CD4-positive, alpha-beta T cell treated with Interferon alpha-2 for 1 hour (primary cell): ENCODE measurements around the gene HS6ST3.

Experiments
- DNase-seq, 2 donors: peaks; one replicate each; pipeline ENCODE4 v3.0.0-alpha.2; 2020 to 2022

The HS6ST3 gene

DNA sequence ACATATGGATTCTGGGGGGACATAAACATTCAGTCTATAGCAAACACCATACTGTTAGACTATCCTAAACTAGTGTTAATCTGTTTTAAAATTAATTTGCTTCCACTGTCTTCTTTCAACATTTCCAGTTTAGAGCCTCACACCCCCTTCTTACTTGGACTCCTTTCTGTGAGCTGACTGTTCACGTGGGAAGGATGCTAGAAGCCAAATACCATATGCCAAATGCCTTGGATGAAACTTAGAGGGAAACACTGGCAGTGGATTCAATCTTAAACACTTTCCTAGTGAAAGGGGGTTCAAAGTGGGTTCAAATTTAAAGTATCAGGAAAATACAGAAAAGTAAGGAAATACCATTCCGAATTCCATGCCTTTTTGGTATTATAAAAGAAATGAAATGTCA, 113.6 kb downstream of the HS6ST3 start:
- no peak for DNase-seq

DNA sequence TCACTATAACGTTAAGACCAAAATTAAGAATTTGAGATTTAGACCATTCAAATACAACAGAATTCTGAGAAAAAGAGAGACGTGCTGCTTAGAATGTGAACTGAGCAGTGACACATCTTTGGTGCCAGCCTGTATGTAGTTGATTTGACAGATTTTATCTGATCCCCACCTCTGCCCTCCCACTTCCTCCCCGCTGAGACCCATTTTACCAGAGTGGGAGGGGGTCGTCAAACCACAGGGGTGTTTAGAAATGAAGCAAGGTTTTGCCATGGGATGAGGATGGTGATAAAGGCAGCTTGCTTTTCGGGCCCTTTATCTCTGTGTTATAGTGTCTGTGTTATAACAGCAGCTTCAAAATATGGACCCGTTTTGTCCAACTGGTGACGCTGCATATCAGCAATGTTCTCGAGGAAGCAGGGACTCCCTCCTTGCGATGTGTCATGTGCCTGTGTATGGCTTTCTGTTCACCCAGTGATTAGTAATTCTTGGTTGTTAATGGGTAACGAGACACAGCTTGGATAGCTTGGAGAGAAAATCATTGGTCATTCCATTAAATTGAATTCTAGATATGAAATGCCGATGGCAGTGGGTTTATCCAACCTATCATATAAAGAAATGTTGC, 125.0 kb downstream of the HS6ST3 start:
- DNase-seq = no peak

DNA sequence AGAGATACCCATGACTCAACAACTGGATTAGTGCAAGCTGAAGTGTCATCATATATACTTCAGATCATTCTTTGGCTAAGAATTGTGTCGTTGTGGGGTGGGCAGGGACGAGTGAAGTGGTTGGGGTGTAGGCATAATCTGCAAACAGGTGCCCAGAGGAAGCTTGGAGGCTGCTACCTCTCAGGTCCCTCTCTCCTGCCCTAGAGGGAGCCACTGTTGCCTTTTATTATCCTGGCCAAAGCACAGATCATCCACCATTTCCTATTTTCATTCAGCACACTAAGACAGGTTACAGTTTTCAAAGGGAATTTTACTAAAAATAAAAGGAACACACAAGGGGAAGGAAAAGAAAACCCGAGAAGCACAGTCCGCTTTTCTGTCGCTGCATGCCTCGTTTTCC, 126.6 kb downstream of the HS6ST3 start:
- DNase-seq = no peak

DNA sequence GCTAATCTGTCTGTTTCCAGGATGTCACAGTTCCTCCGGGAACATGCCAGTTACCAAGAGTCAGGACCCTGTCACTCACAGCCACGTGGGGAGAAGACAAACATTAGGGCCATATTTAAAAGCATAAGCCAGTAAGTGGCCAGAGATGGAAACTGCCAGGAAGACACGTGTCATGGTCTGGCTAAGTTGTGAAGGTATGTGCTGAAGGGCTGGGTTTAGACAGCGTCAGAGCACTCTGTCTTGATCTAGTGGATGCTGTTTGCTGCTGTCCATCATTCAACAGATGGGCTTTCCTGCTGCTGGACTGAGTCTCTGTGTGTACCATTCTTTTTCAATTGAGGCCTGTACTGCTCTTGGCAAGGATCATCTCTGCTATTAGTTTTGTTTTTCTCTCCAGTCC, 128.6 kb downstream of the HS6ST3 start:
- no peak for DNase-seq

DNA sequence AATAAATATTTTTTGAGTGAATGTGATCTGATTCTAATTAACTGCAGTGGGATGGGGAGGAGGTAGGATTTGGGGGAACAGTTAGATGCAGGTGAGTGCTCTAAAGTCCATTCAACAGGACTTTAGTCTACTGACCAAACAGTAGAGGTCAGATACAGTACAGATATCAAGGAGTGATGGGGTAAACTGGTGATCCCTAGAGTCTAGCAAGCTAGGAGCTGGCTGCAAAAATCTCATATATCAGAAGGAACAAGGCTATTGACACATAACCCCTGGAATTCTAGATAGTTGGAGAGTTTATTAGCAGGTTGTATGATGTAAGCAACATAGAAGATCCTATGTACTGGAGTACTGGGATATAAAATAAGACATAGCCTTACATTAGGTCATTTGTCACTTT, 131.6 kb downstream of the HS6ST3 start:
- no peak for DNase-seq

DNA sequence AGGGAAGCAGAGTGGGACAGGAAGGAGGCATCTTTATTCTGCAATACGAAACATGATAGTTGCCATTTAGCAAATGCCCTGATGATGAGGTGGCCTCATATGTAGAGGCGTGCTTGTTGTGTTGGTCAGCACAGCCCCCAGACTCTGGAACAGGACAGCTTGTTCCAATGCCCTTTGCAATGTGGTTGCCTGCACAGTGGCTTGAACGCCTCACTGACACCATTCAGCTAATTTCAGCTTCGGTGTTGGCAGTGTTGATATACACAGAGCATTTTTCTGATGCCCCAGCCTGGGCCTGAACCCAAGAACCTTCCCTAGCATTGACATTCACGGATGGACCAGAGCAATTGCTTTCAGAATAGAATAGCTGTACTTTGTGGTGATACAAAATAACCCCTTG, 133.3 kb downstream of the HS6ST3 start:
- no peak for DNase-seq

DNA sequence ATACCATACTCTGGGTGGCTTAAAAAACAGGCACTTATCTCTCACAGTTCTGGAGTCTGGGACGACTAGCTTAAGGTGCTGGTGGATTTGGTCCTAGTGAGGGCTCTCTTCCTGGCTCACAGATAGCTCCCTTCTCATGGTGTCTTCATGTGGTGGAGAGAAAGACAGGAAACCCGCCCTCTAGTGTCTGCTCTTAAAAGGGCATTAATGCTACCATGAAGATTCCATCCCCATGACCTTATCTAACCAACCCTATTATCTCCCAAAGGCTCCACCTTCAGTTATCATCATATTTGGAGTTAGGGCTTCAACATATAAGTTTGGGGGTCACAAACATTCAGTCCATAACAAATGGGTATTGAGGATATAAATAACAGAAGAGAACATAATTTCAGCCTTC, 139.4 kb downstream of the HS6ST3 start:
- DNase-seq = no peak

DNA sequence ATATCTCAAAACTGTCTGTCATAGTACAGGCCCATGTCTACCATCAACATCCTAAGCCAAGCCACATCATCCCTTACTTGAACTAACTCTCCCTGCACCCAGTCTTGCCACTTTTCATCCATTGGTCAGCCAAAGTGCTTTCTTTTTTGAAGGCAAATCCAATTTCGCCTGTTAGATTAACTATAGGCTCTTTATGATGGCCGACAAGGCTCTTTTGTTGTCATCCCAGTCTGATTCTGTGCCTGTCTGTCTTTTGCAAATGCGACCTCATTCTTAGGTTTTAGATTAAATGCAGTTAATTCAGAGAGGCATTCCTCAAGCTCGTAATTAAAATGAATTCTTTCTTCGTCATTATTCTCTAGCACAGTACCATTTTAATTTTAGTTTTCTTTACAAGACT, 148.3 kb downstream of the HS6ST3 start:
- no peak for DNase-seq

DNA sequence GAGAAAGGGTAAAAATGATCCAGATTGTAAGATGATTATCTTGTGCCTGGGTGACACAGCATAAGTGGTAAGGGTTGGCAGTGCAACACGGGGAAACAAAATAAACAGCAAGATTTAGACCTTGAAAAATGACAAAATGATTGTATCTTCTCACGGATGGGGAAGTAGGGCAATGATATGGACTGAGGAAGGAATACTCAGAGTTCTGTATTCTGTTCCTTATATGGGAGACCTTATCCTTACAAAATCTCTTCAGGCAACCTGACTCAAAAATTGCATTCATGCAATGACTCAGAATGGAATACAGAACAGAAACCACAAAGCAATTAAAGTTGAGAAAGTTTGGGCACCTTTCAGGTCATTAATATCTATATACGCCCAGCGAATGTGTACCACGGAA, 149.0 kb downstream of the HS6ST3 start:
- no peak for DNase-seq

DNA sequence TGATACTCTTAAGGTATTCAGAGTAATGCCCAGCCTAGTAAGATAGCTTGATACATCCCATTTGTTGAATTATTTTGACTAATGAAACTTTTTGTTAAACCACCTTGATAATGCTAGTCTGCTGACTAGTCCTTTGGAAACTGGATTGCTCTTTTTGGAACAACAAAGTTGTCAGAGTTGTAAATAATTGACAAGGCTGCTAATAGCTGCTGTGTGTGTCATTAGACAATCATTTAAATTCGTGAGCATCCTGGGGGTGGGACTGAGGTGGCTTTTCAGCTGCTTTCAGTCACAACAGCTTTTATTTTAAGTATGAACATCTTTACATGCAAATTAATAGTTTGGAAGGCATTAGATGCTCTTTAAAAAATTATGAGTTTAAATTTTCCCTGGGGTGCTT, 153.5 kb downstream of the HS6ST3 start:
- DNase-seq = no peak

DNA sequence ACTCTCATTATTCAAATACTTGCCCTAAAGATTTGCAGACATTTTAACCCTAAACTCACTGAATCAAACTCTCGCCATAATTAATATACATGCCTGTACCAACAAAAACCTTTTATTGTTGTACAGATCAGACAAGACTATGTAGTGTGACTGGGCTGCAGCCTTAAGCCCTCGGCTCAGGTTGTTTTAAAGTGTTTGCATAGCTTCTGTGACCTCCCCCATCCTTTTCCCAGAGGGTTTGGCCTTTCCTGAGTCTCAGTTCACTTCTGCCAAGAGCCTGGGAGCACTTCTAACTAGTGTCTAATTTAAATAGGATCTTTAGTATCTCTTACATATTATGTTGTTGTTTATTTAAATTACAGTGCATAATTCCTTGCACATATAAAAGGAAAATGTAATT, 158.2 kb downstream of the HS6ST3 start:
- DNase-seq = no peak

DNA sequence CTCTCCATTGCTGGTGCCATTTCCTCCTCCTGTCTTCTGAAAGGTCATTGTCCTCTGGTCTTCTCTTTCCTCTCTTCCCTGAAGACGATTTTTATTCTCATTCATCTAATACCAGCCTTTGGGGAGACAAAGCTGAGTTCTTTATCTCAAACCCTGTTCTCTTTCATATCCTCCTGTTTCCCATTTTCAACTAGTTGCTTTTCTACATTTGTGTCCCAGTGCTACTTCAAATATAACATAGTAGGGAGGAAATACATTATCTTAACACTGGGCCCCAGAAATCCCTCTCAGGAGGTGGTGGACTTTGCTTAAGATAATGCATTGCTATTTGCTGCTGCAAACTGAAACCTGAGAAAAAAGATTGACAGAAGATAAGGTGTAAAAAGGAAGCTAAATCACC, 159.1 kb downstream of the HS6ST3 start:
- no peak for DNase-seq

DNA sequence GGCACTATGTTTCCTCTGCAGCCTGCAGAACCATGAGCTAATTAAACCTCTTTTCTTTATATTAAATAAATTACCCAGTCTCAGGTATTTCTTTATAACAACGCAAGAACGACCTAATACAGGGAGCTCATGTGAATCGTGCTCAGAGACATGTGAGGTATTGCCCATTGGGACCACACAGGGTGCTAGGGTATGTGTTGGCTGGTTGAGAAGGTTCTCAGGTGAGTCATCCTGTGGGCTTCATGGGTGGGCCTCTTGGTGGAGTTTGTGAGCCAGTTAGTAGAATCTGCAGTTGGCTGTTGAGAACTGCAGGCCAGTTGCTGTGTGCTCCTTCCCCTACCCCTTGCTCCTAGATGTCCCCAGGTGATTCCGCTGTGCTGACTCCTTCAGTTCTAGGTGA, 163.0 kb downstream of the HS6ST3 start:
- no peak for DNase-seq

DNA sequence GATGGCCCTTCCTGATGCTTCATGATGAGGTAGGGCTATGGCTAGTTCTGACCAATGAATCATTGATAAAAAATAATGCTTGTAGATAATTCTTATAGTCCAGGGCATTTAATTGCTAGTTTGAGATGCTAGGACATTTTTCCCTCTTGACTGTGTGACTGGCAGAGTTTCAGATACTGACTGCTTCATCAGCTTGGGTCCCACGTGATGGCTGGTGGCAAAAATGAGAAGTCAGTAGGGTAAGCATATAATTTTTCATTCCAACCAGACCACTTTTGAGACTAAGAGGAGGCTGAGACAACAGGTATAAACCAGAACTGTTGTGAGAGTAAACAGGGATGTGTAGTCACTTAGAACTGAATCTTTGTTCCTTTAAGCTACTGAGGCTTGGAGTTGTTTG, 183.3 kb downstream of the HS6ST3 start:
- no peak for DNase-seq

DNA sequence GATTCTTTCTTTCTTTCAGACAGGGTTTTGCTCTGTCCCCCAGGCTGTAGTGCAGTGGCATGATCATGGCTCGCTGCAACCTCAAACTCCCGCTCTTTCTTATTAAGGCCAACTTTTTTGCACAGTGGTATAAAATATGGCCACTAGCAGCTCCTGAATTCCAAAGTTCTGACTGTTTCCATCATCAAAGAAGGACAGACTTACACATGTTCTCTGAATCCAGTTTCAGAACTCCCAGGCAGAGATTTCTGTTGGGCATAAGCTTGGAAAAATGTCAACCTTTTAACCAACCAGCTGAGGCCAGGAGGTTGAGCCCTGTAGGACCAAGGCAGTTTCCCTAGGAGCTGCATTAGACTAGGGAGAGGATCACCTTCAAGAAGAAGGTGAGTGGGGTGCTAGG, 184.1 kb downstream of the HS6ST3 start:
- no peak for DNase-seq

DNA sequence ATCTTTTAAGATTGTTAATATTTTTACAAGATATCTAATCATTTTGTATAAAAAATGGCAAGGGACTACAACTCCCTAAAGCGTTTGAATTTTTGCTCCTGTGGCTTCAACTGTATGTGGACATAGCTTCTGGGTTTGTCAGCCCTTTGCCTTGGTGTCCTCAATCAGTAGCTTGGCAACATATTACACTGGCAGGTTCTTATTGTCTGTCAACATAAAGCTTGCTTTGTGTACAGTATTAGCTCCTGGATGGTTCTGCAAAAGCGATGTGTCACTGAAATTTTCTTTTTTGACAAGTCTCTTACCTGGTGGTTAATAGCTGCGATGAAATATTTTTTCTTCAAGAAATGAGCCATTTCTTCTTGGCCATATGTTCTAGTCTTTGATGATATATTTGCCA, 190.0 kb downstream of the HS6ST3 start:
- no peak for DNase-seq

DNA sequence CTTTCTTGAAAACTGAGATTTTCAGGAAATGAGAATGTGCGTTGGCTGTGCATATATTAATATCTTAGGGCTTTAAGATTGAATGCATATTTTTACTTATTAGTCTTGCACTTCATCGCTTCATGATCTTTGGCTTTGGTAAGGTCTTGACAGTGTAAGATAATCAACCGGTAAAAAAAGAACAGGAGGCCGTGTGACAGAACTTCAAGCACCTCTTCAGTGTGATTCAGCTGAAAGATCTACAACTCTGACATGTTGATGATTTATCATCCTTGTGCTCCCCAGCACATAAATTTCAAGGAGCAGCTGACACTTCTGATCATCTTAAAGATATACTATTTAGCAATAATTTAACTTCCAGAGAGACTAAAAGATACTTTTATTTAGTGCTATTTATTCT, 195.1 kb downstream of the HS6ST3 start:
- DNase-seq = no peak

DNA sequence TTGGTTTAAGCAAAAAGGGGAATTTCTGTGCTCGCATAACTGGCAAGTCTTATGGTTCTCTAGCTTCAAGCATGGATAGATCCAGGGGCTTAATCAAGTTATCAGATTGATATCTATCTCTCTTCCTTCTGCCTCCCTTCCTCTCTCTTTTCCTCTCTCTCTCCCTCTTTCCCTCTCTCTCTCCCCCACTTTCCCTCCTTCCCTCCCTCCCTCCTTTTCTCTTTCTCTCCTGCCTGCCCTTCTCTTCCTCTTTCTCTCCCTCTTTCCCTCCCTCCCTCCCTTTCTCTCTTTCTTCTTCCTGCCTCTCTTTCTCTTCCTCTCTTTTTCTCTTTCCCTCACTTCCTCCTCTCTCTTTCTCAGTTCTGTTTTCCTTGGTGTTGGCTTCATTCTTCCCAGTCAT, 195.8 kb downstream of the HS6ST3 start:
- DNase-seq = no peak

DNA sequence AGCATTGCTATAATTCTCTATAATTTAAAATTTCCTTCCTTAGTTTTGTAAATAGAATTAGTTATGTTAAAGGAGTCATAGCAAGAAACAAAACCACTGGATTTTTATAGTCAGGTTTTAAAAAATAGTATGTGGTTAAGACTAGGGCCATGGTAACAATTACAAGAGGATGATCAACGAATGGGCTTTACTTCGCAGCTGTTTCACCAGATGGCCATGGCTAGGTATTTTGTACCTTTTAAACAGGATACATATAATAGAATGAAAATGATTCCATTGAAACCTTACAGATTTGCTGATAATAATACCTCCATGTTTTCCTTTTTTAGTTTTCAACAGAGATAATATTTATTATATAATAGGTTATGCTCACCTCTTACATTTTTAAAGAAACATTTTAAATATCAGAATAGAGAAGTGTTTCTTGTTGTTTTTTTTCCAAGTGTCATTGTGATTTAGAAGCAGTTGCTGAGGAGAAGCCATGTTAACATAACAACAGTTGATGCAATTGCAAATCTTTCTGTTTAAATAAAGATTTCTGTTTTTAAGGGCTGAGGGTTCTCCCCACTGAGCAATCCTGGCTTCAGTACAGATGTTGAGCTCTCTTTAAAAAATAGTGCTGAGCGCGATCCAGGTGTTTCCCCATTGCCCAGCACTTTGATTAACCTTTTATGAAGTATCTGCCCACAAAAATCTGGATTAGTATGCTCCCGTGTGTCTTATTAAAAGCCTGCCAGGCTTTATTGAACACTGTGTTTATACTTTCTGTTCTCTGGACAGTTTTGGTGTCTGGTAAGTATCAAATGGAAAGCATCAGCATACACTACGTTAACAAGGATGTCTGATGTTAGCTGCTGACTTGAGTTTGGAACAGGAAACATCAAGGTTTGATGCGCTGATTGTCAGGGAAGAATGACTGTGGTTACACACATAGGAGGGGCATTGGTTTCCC, 205.3 kb downstream of the HS6ST3 start:
- DNase-seq = no peak

DNA sequence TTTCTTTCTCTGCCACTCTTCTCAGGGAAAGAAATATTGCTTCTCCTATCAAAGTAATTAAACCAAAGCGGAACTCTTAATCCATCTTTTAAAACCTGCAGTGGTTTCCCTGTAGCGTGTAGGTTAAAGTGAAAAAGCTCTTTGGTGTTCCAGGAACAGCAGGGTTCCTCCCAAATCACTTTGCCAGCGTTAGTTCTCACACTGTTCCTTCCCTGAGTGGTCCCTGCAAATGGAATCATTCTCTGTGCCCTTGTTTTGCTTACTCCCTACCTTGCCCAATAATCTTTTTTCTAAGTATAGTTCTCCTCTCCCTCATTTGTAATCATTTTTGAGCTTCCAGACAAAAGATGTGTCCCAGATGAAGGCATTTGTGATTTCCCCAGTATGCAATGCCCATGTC, 207.5 kb downstream of the HS6ST3 start:
- no peak for DNase-seq

DNA sequence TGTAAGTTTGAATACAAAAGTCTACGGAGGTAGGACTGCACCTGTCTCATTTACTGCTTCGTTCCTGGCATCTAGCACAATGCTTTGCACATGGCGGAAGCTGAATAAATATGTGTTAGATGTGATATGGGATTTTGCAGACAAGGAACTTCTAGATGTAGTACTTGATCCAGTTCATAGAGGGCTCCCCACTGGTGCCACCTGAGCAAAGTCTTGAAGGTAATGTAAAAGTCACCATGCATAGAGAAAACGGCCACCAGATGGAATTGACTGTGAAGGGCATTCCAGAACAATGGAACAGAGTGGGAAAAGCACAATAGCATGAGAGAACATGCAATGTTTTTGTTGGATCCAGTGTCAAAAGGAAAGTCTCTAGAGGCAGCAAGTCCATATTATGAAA, 209.3 kb downstream of the HS6ST3 start:
- DNase-seq = no peak

DNA sequence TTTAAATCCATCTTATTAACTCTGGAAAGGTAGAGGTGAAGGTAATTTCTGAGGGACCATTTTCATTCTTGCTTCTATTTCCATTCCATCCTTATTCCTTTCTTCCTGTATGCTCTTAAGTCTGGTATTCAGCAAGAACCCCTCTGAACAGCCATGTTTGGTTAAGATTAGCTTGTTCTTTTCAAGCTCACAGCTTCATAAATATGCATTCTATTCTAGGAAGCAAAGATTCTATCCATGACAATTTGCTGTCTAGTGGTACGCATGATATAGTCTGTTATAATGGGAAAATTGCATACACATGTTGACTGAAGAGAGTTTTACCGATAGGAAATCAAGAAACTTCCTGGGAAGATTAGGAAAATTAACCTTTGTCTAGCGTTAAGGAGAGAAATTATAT, 218.7 kb downstream of the HS6ST3 start:
- no peak for DNase-seq

DNA sequence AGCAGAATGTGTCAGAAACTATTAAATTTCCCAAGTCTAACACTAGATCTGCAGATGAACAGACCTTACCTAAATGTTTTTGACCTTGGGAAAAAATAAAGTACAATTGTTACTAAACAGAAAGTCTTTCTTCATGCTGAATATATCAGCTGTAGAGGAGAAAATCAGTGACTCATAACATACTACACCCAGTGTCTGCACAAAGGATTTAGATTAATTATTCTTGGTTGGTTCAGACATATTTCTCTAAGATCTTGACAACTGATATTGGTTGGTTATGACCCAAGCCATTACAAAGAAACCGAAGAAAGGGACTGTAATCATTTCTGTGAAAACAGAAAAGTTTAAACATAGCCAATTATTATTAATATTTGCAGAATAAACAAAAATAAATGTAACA, 225.1 kb downstream of the HS6ST3 start:
- DNase-seq = no peak

DNA sequence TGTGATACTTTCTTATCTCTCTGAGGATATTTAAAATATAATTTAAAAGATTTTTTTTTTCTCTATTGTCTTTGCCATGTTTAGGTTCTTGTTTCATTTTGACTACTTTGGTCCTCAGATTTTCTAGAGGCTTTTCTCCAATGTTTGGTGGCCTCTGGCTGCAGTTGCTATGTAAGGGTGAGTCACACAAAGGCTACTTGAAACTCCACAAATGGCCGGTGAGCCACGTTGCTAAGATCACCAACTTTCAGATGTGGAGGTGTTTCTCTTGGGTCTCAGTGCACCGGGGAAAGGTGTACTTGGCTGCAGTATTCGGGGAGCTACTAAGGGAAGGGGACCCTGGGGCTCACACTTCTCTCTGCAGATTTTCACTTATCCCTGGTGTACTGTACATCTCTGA, 248.1 kb downstream of the HS6ST3 start:
- no peak for DNase-seq

DNA sequence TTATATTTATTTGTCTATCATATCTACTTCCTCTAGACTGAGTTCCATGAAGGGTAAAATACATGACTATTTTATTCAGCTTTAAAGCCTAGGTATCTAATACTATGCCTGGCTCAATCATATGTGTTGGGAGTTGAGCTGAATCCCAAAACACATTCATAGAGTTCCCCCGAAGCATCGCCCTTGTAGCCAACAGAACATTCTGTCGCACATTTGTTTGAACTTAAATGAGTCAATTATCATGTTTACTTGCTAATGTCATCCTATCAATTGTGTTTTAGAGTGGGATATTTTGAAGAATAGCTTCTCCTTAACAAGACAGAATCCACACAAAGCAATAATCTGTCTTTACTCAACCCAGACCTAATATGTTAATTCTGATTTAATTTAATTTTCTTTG, 252.4 kb downstream of the HS6ST3 start:
- no peak for DNase-seq
